HG03280 (cell line): ENCODE results near the gene NR2C2.

Source experiments
- ATAC-seq: cut with Tn5 transposase; IDR thresholded peaks from one replicate; pipeline ENCODE4 v1.9.1; 2021; ENCODE audit warnings: mild to moderate bottlenecking, moderate library complexity; ENCODE audit not compliant: unreplicated experiment

NR2C2 gene

DNA sequence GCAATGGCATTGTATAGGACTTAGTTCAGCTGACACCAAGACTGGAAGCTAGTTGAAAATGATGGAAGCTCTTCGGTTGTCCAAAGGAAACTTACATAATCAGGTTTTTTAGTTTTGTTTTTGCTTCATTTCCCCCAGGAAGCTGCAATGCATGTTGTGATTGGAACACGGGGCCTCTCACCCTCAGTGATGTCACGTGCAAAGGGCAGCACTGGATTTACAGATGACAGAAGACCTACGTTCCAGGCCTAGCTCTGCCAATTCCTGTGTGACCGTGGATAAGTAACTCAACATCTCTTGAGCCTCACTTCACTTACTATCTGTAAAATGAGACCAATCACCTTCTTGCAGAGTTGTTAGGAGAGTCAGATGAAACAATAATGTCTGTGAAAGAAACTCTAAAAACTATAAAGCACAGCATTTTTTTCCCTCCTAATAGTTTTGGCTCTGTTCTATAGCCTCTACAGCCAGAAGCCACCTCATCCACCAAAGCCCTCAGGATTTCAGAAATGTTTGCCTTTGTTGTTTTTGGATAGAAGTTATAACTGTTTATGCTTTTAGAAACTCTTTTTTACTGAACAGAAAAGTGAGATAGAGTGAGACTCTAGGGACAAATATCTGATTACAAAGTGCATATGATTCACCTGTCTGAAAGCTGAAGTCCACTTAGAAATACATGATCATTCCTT lies 146.9 kb downstream of the NR2C2 start:
- ATAC-seq, result no peak

DNA sequence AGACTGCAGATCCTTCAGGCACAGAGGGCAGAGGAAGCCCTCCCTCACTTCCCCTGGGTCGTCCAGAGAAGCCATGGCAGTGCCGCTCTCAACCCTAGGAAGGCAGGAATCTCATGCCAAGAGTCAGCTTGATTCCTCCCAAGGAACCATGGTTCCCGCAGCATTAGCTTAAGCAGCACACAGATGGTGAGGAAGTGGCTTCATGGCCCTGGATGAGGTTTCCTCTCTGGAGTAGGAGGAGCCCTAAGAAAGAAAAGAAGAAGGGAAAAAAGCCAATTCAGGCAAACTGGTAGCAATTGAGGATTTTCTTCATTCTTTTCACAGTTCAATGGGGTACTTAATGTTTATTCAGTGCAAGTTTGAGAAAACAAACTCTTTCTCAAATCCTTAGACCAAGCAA lies 148.7 kb downstream of the NR2C2 start:
- no peak for ATAC-seq

DNA sequence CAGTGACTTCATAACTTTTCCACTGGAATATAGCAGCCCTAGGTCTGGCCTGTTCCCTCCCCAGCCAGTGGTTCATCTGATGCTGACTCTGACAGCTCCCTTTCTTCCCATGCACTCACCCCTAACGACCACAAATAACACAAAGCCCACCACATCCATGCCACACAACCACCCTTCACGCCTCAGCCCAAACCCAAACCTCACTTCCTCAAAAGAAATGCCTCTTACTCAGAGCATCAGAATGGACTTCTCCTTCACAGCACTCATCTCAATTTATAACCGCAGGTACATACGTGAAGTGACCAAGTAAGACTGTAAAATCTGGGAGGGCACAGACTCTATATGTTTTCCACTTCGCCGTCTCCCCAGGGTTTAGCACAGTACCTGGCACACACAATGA lies 150.5 kb downstream of the NR2C2 start:
- ATAC-seq, result no peak
